ENCODE data around the gene MSH3. TPM values are rescaled to one million over a fixed set of nuclear protein-coding genes. Genes with fewer than 3 reads are reported as not detected.

MSH3 gene
- total RNA-seq, 2 donors from 2014 or later = 12.6 to 14.9 TPM

DNA sequence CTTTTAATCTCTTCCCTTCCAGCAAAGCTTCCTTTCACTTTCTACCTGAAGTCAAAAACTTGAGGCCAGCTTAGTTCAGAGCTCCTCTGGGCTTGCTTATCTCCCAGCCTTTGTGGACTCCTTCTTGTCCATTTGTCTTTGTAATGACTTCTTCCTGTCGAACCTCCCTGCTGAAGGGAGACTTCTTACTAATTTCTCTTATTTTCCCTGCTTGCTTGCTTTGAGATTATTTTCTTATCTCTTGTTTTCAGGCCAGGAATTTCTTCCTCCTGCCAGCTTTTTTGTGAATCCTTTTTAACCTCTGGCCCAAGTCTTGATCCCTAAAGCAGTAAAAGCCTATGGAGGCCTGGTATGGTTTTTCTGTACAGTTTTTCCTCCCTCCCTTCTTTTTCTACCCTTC is 47.1 kb downstream of the MSH3 start:
- intact Hi-C loops (cut with DNase I) = no loop called here
- H3K9me3 ChIP-seq = no peaks in the 10 kb centered on the region
- WGBS = 67% methylated on average over 1 of the region's 1 CpG
- H3K4me1 ChIP-seq (replicated peaks) = no peaks in the 10 kb centered on the region
- no peaks in the 10 kb centered on the region for H3K36me3 ChIP-seq
- DNase-seq (ENCODE audit: low spot score) = no peak
- no peak overlapping the region for H3K4me3 ChIP-seq
- H3K27ac ChIP-seq = no peak overlapping the region
- no peaks in the 10 kb centered on the region for H3K27me3 ChIP-seq (replicated peaks; ENCODE audit: insufficient read depth)
- TF ChIP-seq POLR2A (IDR thresholded peaks at IDR 0.05) = no peak
- no peak for TF ChIP-seq POLR2AphosphoS5 (IDR thresholded peaks at IDR 0.05)
- TF ChIP-seq, protein P1, sequence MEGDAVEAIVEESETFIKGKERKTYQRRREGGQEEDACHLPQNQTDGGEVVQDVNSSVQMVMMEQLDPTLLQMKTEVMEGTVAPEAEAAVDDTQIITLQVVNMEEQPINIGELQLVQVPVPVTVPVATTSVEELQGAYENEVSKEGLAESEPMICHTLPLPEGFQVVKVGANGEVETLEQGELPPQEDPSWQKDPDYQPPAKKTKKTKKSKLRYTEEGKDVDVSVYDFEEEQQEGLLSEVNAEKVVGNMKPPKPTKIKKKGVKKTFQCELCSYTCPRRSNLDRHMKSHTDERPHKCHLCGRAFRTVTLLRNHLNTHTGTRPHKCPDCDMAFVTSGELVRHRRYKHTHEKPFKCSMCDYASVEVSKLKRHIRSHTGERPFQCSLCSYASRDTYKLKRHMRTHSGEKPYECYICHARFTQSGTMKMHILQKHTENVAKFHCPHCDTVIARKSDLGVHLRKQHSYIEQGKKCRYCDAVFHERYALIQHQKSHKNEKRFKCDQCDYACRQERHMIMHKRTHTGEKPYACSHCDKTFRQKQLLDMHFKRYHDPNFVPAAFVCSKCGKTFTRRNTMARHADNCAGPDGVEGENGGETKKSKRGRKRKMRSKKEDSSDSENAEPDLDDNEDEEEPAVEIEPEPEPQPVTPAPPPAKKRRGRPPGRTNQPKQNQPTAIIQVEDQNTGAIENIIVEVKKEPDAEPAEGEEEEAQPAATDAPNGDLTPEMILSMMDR (IDR thresholded peaks at IDR 0.05) = no peak

DNA sequence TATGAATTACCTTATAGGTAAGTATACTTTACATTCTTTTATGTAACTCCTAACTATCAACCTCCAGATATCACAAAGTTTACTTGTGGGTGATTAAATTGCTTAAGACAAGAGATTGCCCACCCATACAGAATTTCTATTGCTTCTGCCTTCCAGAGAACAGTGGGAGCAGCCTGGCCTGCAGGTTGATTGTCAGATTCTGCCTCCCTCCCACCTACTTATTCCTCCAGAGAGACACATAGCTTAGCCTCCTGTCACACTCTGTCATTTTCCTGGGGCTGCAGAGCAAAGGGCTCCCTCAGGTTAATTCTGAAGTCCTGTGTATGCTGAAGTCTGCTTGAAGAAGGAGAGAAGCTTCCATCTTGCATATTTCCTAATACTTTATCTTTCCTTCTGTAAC is 48.8 kb downstream of the MSH3 start:
- no peaks in the 10 kb centered on the region for H3K9me3 ChIP-seq
- H3K27ac ChIP-seq = no peak overlapping the region
- DNase-seq (ENCODE audit: low spot score) = no peak
- H3K4me3 ChIP-seq = no peak overlapping the region
- no peak for TF ChIP-seq POLR2AphosphoS5 (IDR thresholded peaks at IDR 0.05)
- no peak for TF ChIP-seq POLR2A (IDR thresholded peaks at IDR 0.05)
- TF ChIP-seq, protein P1 (IDR thresholded peaks at IDR 0.05) = no peak
- no peaks in the 10 kb centered on the region for H3K4me1 ChIP-seq (replicated peaks)
- H3K27me3 ChIP-seq (replicated peaks; ENCODE audit: insufficient read depth) = no peaks in the 10 kb centered on the region
- no peaks in the 10 kb centered on the region for H3K36me3 ChIP-seq
- intact Hi-C loops (cut with DNase I) = no loop called here

DNA sequence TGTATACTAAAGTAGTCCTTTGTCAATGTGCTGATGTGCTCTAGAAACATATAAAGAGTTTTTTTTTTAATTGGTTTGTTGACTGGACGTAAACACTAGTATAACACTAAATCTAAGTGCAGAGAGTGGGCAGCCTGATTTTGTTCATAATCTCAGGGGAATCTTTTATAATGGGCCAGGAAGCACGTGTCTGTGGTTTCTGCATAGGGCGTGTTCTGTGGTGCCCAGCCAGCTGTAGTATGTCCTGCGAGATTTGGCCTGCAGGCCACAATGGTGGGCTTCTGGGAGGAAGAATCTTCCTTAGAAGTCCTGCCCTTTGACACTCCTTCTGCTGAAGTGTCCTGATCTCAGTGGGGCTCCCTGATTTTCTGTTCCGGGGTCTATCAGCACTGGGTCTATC is 49.3 kb downstream of the MSH3 start:
- Histone ChIP-seq H3K27me3 (replicated peaks; ENCODE audit: insufficient read depth) (no peaks in the 10 kb centered on the region), H3K9me3 (no peaks in the 10 kb centered on the region), H3K27ac (no peak overlapping the region), H3K4me3 (no peak overlapping the region), H3K36me3 (no peaks in the 10 kb centered on the region), H3K4me1 (replicated peaks) (no peaks in the 10 kb centered on the region)
- WGBS = 67% methylated on average over 5 of the region's 5 CpGs
- no peak for DNase-seq (ENCODE audit: low spot score)
- TF ChIP-seq POLR2AphosphoS5 (IDR thresholded peaks at IDR 0.05) = no peak
- TF ChIP-seq POLR2A (IDR thresholded peaks at IDR 0.05) = no peak
- TF ChIP-seq, protein P1 (IDR thresholded peaks at IDR 0.05) = no peak
- intact Hi-C loops (cut with DNase I) = no loop called here

GRCh38 chr5:80704221-80704620 is 49.8 kb downstream of the MSH3 start:
- no peak overlapping the region for H3K27ac ChIP-seq
- WGBS = 81% methylated on average over 1 of the region's 1 CpG

GRCh38 chr5:80705216-80705769 is 50.8 kb downstream of the MSH3 start:
- WGBS = 73% methylated on average over 6 of the region's 6 CpGs
- TF ChIP-seq, protein P1 (IDR thresholded peaks at IDR 0.05) = no peak
- TF ChIP-seq POLR2AphosphoS5 (IDR thresholded peaks at IDR 0.05) (no peak), POLR2A (IDR thresholded peaks at IDR 0.05) (no peak)
- H3K4me3 ChIP-seq = no peak overlapping the region
- peaks cover 2% of the 10 kb centered on the region for H3K4me1 ChIP-seq (replicated peaks)
- intact Hi-C loops (cut with DNase I) = no loop called here
- H3K27me3 ChIP-seq (replicated peaks; ENCODE audit: insufficient read depth) = no peaks in the 10 kb centered on the region
- H3K36me3 ChIP-seq = no peaks in the 10 kb centered on the region
- H3K27ac ChIP-seq = no peak overlapping the region
- DNase-seq (ENCODE audit: low spot score) = no peak
- no peaks in the 10 kb centered on the region for H3K9me3 ChIP-seq

More at GRCh38 chr5:80704221-80704620, 49.8 kb downstream of the MSH3 start:
- Histone ChIP-seq H3K27me3 (replicated peaks; ENCODE audit: insufficient read depth) (no peaks in the 10 kb centered on the region), H3K4me1 (replicated peaks) (no peaks in the 10 kb centered on the region), H3K36me3 (no peaks in the 10 kb centered on the region), H3K9me3 (no peaks in the 10 kb centered on the region), H3K4me3 (no peak overlapping the region)
- TF ChIP-seq POLR2AphosphoS5 (IDR thresholded peaks at IDR 0.05) (no peak), POLR2A (IDR thresholded peaks at IDR 0.05) (no peak)
- TF ChIP-seq, protein P1 (IDR thresholded peaks at IDR 0.05) = no peak
- intact Hi-C loops (cut with DNase I) = no loop called here
- no peak for DNase-seq (ENCODE audit: low spot score)

Data from prostate gland (tissue), 2 donors.